Activated T-helper 1 cell treated with Interleukin-2 at 50 U/mL for 16 hours (primary cell): ENCODE measurements around the gene NUP54.

Experiments
- DNase-seq: peaks from one replicate; pipeline ENCODE4 v3.0.0-alpha.2; 2020; ENCODE audit warnings: low read depth

The NUP54 gene, protein sequence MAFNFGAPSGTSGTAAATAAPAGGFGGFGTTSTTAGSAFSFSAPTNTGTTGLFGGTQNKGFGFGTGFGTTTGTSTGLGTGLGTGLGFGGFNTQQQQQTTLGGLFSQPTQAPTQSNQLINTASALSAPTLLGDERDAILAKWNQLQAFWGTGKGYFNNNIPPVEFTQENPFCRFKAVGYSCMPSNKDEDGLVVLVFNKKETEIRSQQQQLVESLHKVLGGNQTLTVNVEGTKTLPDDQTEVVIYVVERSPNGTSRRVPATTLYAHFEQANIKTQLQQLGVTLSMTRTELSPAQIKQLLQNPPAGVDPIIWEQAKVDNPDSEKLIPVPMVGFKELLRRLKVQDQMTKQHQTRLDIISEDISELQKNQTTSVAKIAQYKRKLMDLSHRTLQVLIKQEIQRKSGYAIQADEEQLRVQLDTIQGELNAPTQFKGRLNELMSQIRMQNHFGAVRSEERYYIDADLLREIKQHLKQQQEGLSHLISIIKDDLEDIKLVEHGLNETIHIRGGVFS

GRCh38 chr4:76148142-76148865, at the start of gene NUP54:
Gene NUP54, minus strand, starts transcription at chr4:76148397. Its CDS starts 23 bp downstream, at chr4:76148374.
- DNase-seq, result peak; percentile 89

DNA sequence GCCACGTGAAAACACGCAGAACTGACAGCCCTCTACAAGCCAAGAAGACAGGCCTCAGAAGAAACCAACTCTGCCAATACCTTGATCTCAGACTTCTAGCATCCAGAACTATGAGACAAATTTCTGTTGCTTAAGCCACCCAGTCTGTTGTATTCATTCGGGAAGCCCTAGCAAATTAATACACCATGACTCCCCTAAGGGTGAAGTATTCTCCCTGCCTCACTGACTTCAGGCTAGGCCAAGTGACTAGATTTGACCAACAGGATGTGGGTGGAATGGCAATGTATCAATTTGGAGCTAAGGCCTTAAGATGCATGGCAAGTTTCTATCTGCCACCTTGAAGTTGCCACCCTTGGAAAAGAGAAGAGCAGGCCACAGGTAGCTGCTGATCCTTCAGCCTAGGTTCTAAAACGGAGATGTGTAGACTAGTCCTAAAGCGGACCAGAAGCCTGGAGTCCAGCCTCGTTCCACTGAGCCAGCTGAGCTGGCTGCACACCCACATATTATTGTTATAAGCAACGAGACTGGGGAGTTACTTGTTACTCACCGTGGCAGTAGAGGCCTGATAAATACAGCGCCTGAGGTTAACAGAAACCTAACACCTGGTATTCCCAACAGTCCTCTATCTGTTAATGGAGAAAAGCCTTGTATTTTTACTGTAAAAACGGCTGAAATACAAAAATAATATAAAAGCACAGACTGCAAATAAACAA, 49.0 kb upstream of the NUP54 start:
- DNase-seq, result no peak

DNA sequence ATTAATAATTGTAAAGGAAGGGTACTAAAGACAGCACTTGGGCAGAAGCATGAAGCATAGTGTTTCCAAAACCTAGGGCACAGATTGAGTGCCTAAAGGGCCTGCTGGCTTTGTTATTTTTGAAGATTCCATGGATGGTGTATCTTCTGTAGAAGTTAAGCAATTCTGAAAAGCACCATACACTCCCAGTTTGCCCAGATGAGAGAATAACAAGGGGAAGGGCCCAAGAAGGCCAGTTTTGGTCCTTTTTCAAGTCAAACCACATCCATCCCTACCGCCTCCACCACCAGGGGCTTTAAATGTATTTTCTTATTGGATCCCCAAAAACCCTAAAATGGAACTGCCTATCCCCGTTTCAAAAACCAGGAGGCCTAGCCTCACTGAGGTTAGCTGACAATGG, 48.2 kb upstream of the NUP54 start:
- DNase-seq, result no peak

DNA sequence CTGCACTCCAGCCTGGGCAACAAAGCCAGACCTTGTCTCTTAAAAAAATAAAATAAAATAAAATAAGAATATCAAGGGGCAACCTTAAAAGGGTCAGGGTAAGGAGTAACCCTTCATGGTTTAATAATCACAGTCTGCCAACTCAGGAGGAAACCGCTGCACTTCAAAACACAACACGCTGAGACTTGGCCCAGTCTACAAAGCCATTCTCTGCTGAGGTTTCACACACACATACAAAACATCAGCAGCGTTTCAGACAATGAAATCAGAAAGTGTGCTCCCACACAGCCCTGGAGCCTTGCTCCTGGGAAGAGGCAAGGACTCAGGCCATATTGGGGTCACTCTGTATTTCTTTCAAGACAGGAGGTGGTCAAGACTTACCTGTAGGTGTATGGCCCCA, 47.1 kb upstream of the NUP54 start:
- no peak for DNase-seq

- DNase-seq, result no peak
These were observed 46.1 kb upstream of the NUP54 start for GRCh38 chr4:76194325-76194724.

DNA sequence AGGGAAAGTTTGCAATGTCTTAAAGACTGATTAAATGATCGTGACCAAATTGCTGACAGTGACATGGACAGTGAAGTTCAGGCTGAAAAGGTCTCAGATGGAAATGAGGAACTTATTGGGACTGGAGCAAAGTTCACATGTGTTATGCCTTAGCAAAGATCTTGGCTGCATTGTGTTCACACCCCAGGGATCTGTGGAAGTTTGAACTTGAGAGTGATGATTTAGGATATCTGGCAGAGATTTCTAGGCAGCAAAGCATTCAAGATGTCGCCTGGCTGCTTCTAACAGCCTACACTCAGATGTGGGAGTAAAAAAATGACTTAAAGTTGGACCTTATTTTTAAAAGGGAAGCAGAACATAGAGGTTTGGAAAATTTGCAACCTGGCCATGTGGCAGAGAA, 44.0 kb upstream of the NUP54 start:
- DNase-seq, result no peak

GRCh38 chr4:76188557-76188956, 40.4 kb upstream of the NUP54 start:
- DNase-seq, result no peak

DNA sequence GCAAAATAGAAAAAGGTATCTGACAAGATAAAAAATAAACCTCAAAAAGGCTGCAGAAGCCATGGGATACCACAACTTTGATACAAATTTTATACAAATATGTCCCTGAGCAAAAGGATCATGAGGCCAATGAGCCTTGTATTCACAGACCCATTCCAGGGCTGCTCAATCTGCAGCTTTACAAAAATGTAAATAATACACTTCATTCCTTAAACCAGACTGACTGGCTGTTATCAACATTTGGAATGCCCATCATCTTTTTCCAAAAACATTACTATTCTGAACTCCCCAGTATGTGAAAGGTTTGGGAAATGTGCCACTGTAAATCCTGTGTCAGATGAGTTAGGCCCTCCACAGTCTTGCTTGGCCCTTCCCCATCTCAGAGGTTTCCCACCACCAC, 40.0 kb upstream of the NUP54 start:
- no peak for DNase-seq

- DNase-seq, result no peak
These were observed 39.0 kb upstream of the NUP54 start for GRCh38 chr4:76187152-76187551.

- no peak for DNase-seq
These were observed 34.3 kb upstream of the NUP54 start for GRCh38 chr4:76182463-76182862.

- peak; percentile 50 for DNase-seq
These were observed 31.5 kb upstream of the NUP54 start for GRCh38 chr4:76179398-76180318.

- DNase-seq, result no peak
These were observed 30.1 kb upstream of the NUP54 start for GRCh38 chr4:76178296-76178695.

DNA sequence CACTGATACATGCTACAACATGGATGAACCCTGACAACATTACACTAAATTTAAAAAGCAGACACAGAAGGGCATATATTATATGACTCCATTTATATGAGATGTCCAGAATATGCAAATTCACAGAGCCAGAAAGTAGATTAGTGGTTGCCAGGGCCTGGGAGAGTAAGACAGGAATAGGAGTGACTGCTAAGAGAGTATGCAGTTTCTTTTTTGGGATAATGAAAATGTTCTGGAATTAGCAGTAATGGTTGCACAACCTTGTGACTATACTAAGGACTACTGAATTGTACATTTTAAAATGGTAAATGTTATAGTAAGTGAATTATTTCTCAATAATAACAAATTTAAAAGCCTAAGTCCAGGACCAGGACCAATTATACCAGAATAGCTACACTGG, 29.5 kb upstream of the NUP54 start:
- no peak for DNase-seq

DNA sequence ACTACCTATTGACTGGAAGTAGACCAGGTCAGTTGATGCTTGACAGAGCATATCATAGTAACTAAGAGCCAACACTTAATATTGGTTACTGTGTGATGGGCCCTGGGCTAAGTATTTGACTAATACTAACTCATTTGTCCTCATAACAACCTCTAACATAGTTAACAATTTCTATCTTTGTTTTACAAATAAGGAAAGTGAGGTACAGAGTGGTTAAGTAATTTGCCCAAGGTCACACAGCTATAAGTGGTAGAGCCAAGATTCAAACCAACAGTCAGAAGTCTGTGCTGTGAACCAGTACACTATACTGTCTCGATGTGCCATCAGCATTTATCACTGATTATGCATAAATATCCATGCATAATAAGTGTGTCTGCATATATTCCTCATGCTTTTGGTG, 27.1 kb upstream of the NUP54 start:
- DNase-seq, result no peak

DNA sequence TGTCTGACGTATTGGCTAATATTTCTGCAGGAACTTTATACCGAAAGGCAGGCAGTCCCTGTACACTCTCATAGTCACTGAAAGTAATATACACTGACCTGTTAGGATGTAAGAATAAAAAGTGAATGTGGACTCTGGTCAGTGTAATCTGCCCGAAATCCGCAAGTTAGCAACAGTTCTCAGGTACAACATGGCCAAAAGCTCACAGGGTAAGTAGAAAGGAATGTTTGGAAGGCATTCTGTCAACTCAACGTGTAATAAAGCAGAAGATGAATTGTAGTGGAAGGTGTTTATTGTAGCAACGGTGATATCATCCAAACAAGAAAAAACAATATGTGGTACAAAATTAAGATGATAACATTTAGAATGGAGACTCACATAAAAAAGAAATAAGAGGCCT, 26.0 kb upstream of the NUP54 start:
- DNase-seq, result no peak

DNA sequence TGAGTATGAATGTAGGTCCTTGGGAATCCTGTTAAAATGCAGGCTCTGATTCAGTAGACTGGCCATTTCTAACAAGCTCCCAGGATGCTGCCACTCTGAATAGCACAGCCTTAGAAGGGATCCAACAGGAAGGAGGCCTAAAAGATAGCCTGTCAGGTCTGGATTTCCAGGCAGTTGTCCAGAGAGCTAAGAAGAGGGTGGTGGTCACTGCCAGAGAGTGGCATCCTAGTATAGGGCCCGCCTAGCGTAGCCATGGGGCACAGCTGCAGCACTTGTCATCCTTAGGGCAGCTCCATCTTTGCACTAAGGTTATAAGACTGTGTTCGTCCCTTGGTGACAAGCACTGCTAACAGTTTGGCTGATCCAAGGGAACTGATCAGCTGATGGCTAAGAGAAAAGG, 20.5 kb upstream of the NUP54 start:
- DNase-seq, result no peak

DNA sequence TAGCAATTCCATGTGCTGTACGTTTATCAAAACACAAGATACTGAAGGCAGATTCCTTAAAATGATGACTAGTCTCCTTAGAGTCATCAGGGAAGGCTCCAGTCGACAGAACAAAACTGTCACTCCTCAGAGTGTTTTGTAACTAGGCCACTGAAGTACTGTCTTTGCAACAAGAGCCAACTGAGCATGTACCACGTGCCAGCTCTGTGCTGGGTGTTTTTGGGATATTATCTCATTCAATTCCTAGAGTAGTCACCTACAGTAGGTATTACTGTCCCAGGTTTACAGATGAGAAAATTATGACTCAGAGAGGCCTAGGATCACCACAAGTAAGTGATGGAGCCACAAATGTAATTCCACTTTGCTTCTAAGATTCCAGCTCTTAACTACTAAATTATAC, 18.3 kb upstream of the NUP54 start:
- no peak for DNase-seq

- DNase-seq, result no peak
These were observed 12.2 kb upstream of the NUP54 start for GRCh38 chr4:76160355-76160754.

DNA sequence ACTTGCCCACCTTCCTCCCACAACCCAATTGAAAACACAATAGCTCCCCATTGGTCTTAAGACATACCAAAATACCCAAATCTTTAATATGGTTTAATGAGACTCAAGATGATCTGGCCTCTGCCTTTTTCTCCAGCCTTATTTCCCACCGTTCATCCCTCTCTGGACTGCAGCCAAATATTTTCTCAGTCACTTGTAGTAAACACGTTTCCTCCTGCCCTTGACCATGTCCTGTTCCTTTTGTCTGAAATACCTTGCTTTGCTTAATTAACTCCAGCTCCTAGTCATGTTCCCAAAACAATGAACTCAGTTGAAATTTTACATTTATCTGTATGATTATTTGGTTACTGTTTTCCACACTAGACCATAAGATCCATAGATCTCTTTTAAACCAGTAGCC, 8.4 kb upstream of the NUP54 start:
- DNase-seq, result no peak

DNA sequence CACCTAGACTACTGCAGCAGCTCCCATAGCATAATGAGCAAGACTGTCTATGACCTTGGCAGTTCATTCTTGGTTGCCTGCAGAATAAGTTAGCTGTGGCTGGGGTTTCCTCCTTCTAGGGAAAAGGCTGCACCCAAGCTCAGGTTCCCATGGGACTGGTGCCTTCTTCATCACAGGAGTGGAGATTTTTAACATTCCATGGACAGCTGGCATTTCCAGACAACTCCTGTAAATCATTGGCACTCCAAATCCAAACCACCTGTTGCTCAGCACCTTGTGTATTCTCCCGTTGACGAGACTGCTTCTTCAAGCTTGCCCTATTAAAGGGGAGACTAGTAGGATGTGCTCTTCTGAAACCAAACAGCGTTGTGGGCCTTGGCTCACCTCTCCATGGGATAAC, 7.8 kb upstream of the NUP54 start:
- no peak for DNase-seq

DNA sequence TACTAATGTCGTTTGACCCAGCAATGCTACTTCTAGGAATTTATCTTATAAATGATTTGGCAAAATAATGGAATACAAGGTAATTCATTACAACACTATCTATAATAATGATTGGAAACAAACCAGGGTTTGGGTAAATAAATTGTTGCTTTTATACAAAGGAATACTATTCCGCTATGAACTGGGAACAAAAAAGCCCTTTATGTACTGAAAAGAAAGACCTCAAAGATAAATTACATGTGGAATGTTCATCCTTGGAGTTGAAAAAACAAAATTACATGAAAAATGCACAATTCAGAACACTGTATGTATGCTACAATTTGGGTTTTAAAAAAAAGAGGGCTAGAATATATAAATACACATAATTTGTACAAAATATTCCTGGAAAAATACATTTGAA, 5.2 kb upstream of the NUP54 start:
- no peak for DNase-seq
